Measurements from ENCODE around the gene SLC29A3. TPM values are rescaled to one million over a fixed set of nuclear protein-coding genes. Genes with fewer than 3 reads are reported as not detected.

Gene SLC29A3
- total RNA-seq, 1 donor from 2014 or later = 2.5 TPM

GRCh38 chr10:71368643-71369042, 49.6 kb downstream of the SLC29A3 start:
- no peak overlapping the region for H3K27ac Mint-ChIP-seq
- TF ChIP-seq EZH2 (IDR thresholded peaks at IDR 0.05) (no peak), CTCF (IDR thresholded peaks at IDR 0.05) (no peak), EZH2phosphoT487 (IDR thresholded peaks at IDR 0.05) (no peak)
- Histone ChIP-seq H3F3A (ENCODE audit: low read depth) (no peaks in the 10 kb centered on the region), H4K20me1 (ENCODE audit: low read depth) (no peaks in the 10 kb centered on the region), H3K9ac (no peak overlapping the region), H3K9me3 (ENCODE audit: low read depth) (no peaks in the 10 kb centered on the region), H3K79me2 (ENCODE audit: low read depth) (no peaks in the 10 kb centered on the region), H3K4me1 (no peaks in the 10 kb centered on the region), H3K27ac (no peak overlapping the region), H3K4me2 (no peak overlapping the region), H2AFZ (replicated peaks) (no peak overlapping the region), H3K36me3 (no peaks in the 10 kb centered on the region), H3K27me3 (peaks cover 6% of the 10 kb centered on the region), H3K4me3 (no peak overlapping the region)
- H3K36me3 Mint-ChIP-seq = peaks cover 3% of the 10 kb centered on the region
- no peak overlapping the region for H3K4me3 Mint-ChIP-seq
- H3K27me3 Mint-ChIP-seq (ENCODE audit: insufficient read depth, low read depth) = peaks cover 4% of the 10 kb centered on the region
- peaks cover 23% of the 10 kb centered on the region for H3K4me1 Mint-ChIP-seq
- H3K9me3 Mint-ChIP-seq = no peaks in the 10 kb centered on the region
- DNase-seq (ENCODE audit: low spot score) = no peak

DNA sequence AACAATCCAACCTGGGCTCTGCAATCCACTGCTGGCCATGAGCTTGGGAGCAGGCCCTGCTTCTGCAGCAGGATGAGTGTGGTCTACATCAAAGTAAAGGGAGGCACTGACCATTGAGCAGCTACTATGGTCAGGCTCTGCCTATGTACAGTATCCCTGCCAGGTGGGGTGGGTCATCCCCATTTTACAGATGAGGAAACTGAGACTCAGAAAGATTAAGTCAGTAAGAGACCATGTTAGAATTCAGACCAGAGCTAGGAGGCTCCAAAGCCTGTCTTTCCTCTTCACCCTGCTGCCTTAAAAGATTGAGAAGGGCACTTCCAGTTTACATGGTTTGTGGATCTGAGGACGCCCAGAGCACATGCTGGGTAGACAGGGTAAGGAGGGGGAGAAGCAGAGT, 50.5 kb downstream of the SLC29A3 start:
- Histone ChIP-seq H3F3A (ENCODE audit: low read depth) (no peaks in the 10 kb centered on the region), H3K27me3 (peaks cover 15% of the 10 kb centered on the region), H3K79me2 (ENCODE audit: low read depth) (no peaks in the 10 kb centered on the region), H3K9me3 (ENCODE audit: low read depth) (no peaks in the 10 kb centered on the region), H3K36me3 (no peaks in the 10 kb centered on the region), H3K4me2 (no peak overlapping the region), H3K27ac (no peak overlapping the region), H3K9ac (no peak overlapping the region), H3K4me1 (no peaks in the 10 kb centered on the region), H4K20me1 (ENCODE audit: low read depth) (no peaks in the 10 kb centered on the region), H3K4me3 (no peak overlapping the region), H2AFZ (replicated peaks) (no peak overlapping the region)
- peaks cover 2% of the 10 kb centered on the region for H3K27me3 Mint-ChIP-seq (ENCODE audit: insufficient read depth, low read depth)
- no peak overlapping the region for H3K4me3 Mint-ChIP-seq
- peaks cover 16% of the 10 kb centered on the region for H3K4me1 Mint-ChIP-seq
- DNase-seq (ENCODE audit: low spot score) = no peak
- peaks cover 3% of the 10 kb centered on the region for H3K36me3 Mint-ChIP-seq
- no peaks in the 10 kb centered on the region for H3K9me3 Mint-ChIP-seq
- H3K27ac Mint-ChIP-seq = no peak overlapping the region
- no peak for TF ChIP-seq EZH2phosphoT487 (IDR thresholded peaks at IDR 0.05)

GRCh38 chr10:71370031-71370430, 51.0 kb downstream of the SLC29A3 start:
- peaks cover 19% of the 10 kb centered on the region for H3K27me3 ChIP-seq
- DNase-seq (ENCODE audit: low spot score) = no peak
- no peaks in the 10 kb centered on the region for H3K4me1 ChIP-seq
- Mint-ChIP-seq H3K4me3 (no peak overlapping the region), H3K36me3 (peaks cover 3% of the 10 kb centered on the region), H3K27me3 (ENCODE audit: insufficient read depth, low read depth) (peaks cover 2% of the 10 kb centered on the region), H3K4me1 (peaks cover 14% of the 10 kb centered on the region), H3K27ac (no peak overlapping the region), H3K9me3 (no peaks in the 10 kb centered on the region)
- no peaks in the 10 kb centered on the region for H3K79me2 ChIP-seq (ENCODE audit: low read depth)
- no peak overlapping the region for H3K27ac ChIP-seq
- H3F3A ChIP-seq (ENCODE audit: low read depth) = no peaks in the 10 kb centered on the region
- H4K20me1 ChIP-seq (ENCODE audit: low read depth) = no peaks in the 10 kb centered on the region
- H3K9ac ChIP-seq = no peak overlapping the region
- no peak for TF ChIP-seq EZH2phosphoT487 (IDR thresholded peaks at IDR 0.05)
- no peak for TF ChIP-seq CTCF (IDR thresholded peaks at IDR 0.05)
- TF ChIP-seq EZH2 (IDR thresholded peaks at IDR 0.05) = no peak
- H2AFZ ChIP-seq (replicated peaks) = no peak overlapping the region
- H3K36me3 ChIP-seq = no peaks in the 10 kb centered on the region
- no peak overlapping the region for H3K4me2 ChIP-seq
- no peak overlapping the region for H3K4me3 ChIP-seq
- H3K9me3 ChIP-seq (ENCODE audit: low read depth) = no peaks in the 10 kb centered on the region

- no peaks in the 10 kb centered on the region for H3K79me2 ChIP-seq (ENCODE audit: low read depth)
- no peak overlapping the region for H3K27ac Mint-ChIP-seq
- H3K36me3 ChIP-seq = no peaks in the 10 kb centered on the region
- H3K9me3 ChIP-seq (ENCODE audit: low read depth) = no peaks in the 10 kb centered on the region
- no peak overlapping the region for H3K4me3 ChIP-seq
- H3K27me3 Mint-ChIP-seq (ENCODE audit: insufficient read depth, low read depth) = no peaks in the 10 kb centered on the region
- peaks cover 30% of the 10 kb centered on the region for H3K27me3 ChIP-seq
- no peak overlapping the region for H3K4me3 Mint-ChIP-seq
- H3K27ac ChIP-seq = no peak overlapping the region
- no peak overlapping the region for H3K9ac ChIP-seq
- no peak for DNase-seq (ENCODE audit: low spot score)
- no peak overlapping the region for H2AFZ ChIP-seq (replicated peaks)
- no peaks in the 10 kb centered on the region for H3K9me3 Mint-ChIP-seq
- no peaks in the 10 kb centered on the region for H3K4me1 ChIP-seq
- H3F3A ChIP-seq (ENCODE audit: low read depth) = no peaks in the 10 kb centered on the region
- no peaks in the 10 kb centered on the region for H3K36me3 Mint-ChIP-seq
- no peaks in the 10 kb centered on the region for H4K20me1 ChIP-seq (ENCODE audit: low read depth)
- no peak overlapping the region for H3K4me2 ChIP-seq
- H3K4me1 Mint-ChIP-seq = peaks cover 11% of the 10 kb centered on the region
- TF ChIP-seq CTCF (IDR thresholded peaks at IDR 0.05) = no peak
- TF ChIP-seq EZH2 (IDR thresholded peaks at IDR 0.05) = no peak
- no peak for TF ChIP-seq EZH2phosphoT487 (IDR thresholded peaks at IDR 0.05)
These were observed 52.7 kb downstream of the SLC29A3 start for GRCh38 chr10:71371750-71372166.

Data from neural progenitor cell (in vitro differentiated cells).